Hematopoietic multipotent progenitor cell treated with erythropoietin and hydrocortisone succinate and interleukin-3 and kit ligand, for 17 days (in vitro differentiated cells): ENCODE measurements around the gene OR2H2.

Experiments used
- DNase-seq: peaks from one replicate; pipeline ENCODE4 v3.0.0-alpha.2; 2015; ENCODE audit warnings: low spot score

The OR2H2 gene

GRCh38 chr6:29630315-29630714 lies 45.4 kb downstream of the OR2H2 start:
- DNase-seq, result no peak

GRCh38 chr6:29631209-29631810 lies 46.4 kb downstream of the OR2H2 start:
- DNase-seq, result no peak

- DNase-seq, result no peak
These were observed 47.2 kb downstream of the OR2H2 start for GRCh38 chr6:29631860-29632731.

GRCh38 chr6:29632789-29633533 lies 48.0 kb downstream of the OR2H2 start, which contains the start of gene GABBR1:
Gene GABBR1, minus strand, starts transcription at chr6:29633183. Its CDS starts 798 bp downstream, at chr6:29632385.
- no peak for DNase-seq

GRCh38 chr6:29633534-29633905 lies 48.6 kb downstream of the OR2H2 start:
- DNase-seq, result no peak

- no peak for DNase-seq
These were observed 52.3 kb downstream of the OR2H2 start for GRCh38 chr6:29637247-29637646.
